ENCODE measurements around the gene TLX2.

GRCh38 chr2:74500578-74500946 lies 13.7 kb upstream of the TLX2 start:
- TF ChIP-seq CTCF (IDR thresholded peaks at IDR 0.05; ENCODE audit: low read depth, low read length, missing input control) (no peak), RAD21 (IDR thresholded peaks at IDR 0.05) (no peak), REST (IDR thresholded peaks at IDR 0.05) (no peak), TAF1 (conservative IDR thresholded peaks at IDR 0.05) (no peak), MAX (IDR thresholded peaks at IDR 0.05) (no peak), YY1 (IDR thresholded peaks at IDR 0.05) (no peak), SP1 (IDR thresholded peaks at IDR 0.05) (no peak), NR2F2 (IDR thresholded peaks at IDR 0.05) (no peak), ATF3 (IDR thresholded peaks at IDR 0.05) (no peak), FOXA2 (IDR thresholded peaks at IDR 0.05) (no peak), HNF4G (IDR thresholded peaks at IDR 0.05) (no peak), GABPA (IDR thresholded peaks at IDR 0.05 in 1 of 2, conservative IDR thresholded peaks at IDR 0.05 in 1 of 2) (no peak), FOXA1 (IDR thresholded peaks at IDR 0.05) (no peak), EGR1 (IDR thresholded peaks at IDR 0.05; ENCODE audit: low read depth in 2 of 2) (no peak)

Measured in liver (tissue), 3 donors.